Small intestine (tissue), 7 donors: ENCODE data around the gene CELF1. TPM values are rescaled to one million over a fixed set of nuclear protein-coding genes. Genes with fewer than 3 reads are reported as not detected.
A peak's percentile ranks its signal among the peaks of the same experiment; 100 is the strongest.
"Not testable (repeated sequence)": the region's sequence is repeated elsewhere in the genome, so short reads cannot be mapped to it uniquely, and the experiment has no call there.

ENCODE experiments used
- DNase-seq, 2 donors: peaks; one replicate each; pipeline versions ENCODE4 v3.0.0 to v3.0.0-alpha.2; 2013
- FAIRE-seq: peaks from 2 replicates; lab custom pipeline; 2012; peaks lifted over from hg19 to GRCh38; lab: Jason Lieb, UNC
- H3K27ac ChIP-seq, 3 donors: one replicate each; pipeline ENCODE4 v1.5.1; 2013; ENCODE audit warnings: low read length in 2 of 3, mild to moderate bottlenecking in 2 of 3, control low read depth in 1 of 3, inconsistent platforms in 1 of 3, low read depth in 1 of 3, moderate library complexity in 1 of 3
- H3K27me3 ChIP-seq, 3 donors: one replicate each; pipeline ENCODE4 v1.6.1; 2013; ENCODE audit warnings: low read length in 3 of 3, inconsistent platforms in 1 of 3; ENCODE audit not compliant: control insufficient read depth in 3 of 3, insufficient read depth in 3 of 3
- H3K36me3 ChIP-seq, 3 donors: one replicate each; pipeline ENCODE4 v1.6.1; 2013; ENCODE audit warnings: low read length in 3 of 3, inconsistent platforms in 1 of 3, low read depth in 1 of 3, mild to moderate bottlenecking in 1 of 3, moderate library complexity in 1 of 3; ENCODE audit not compliant: control insufficient read depth in 3 of 3, insufficient read depth in 2 of 3
- H3K4me1 ChIP-seq, 3 donors: one replicate each; pipeline ENCODE4 v1.6.1; 2013; ENCODE audit warnings: low read length in 2 of 3, inconsistent platforms in 1 of 3, low read depth in 1 of 3, mild to moderate bottlenecking in 1 of 3, moderate library complexity in 1 of 3; ENCODE audit not compliant: control insufficient read depth in 3 of 3, insufficient read depth in 2 of 3
- H3K4me3 ChIP-seq, 3 donors: one replicate each; pipeline ENCODE4 v1.5.1; 2013; ENCODE audit warnings: low read length in 3 of 3, control low read depth in 1 of 3, inconsistent platforms in 1 of 3, low read depth in 1 of 3, mild to moderate bottlenecking in 1 of 3, moderate library complexity in 1 of 3
- H3K9me3 ChIP-seq, 2 donors: one replicate each; pipeline ENCODE4 v1.6.1; 2013; ENCODE audit warnings: low read depth in 1 of 2, low read length in 1 of 2; ENCODE audit not compliant: control insufficient read depth in 2 of 2, insufficient read depth in 1 of 2
- WGBS, 3 donors: extraction: QIAGEN DNeasy Blood & Tissue Kit; methylation state at CpG; one replicate each; pipeline ENCODE4 v1.1.7; 2013; 5-methylcytosine and 5-hydroxymethylcytosine counted together
- polyA plus RNA-seq, 4 donors: library from polyadenylated mRNA; stranded (reverse) in 3 of 4; unstranded in 1 of 4; fragments of 200-250 nt in 3 of 4; fragments of 120-200 nt in 1 of 4; gene quantifications; one replicate each; pipeline versions ENCODE4 v1.2.1 to v1.2.3, GENCODE V29; 2013
- donor health status: healthy with polysubstance abuse.
- donor health status: control.
- donor health status: control.
- donor health status: Bipolar disorder and iron deficiency.
- donor health status: healthy.

CELF1 gene
- polyA plus RNA-seq, 4 donors, result 16.5 to 69.5 (median 27.0) TPM

DNA sequence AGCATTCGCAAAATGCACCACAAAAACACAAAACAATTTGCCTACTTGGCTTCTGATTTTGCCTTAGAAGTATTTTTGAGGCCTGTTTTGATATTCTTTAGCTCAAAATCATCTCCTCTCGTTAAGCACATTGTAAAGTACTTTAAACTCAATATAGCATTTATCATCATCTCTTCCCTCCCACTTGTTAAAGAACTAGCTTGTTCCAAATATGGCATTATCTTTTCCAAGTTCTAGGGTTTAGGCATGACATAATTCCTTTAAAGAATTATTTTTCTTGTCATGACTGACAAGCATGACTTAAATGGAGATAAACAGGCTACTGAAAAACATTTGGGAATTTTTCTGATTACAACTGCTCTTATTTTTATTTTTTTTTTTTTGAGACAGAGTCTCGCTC is 21.3 kb downstream of the CELF1 start:
- 67 to 81% (median 78%) methylated on average over 3 of the region's 3 CpGs for WGBS, 3 donors
- FAIRE-seq, result no peak

DNA sequence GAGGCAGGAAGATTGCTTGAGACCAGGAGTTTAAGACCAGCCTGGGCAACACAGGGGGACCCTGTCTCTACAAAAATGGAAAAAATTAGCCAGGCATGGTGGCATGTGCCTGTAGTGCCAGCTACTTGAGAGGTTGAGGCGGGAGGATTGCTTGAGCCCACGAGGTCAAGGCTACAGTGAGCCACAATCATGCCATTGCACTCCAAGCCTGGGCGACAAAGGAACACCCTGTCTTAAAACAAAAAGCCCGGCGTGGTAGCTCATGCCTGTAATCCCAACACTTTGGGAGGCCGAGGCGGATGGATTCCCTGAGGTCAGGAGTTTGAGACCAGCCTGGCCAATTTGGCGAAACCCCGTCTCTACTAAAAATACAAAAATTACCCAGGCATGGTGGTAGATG is 22.2 kb downstream of the CELF1 start:
- not testable (repeated sequence) for H3K4me1 ChIP-seq, FAIRE-seq
- 89 to 90% (median 89%) methylated on average over 9 of the region's 9 CpGs for WGBS, 3 donors

More for the DNA sequence above, 21.3 kb downstream of the CELF1 start:
- Histone ChIP-seq H3K9me3 (no peaks in the 10 kb centered on the region), H3K4me1 (no peaks in the 10 kb centered on the region), H3K27me3 (no peaks in the 10 kb centered on the region), H3K36me3 (peaks cover 0 to 37% (median 0%) of the 10 kb centered on the region in 3 donors), H3K4me3 (no peak overlapping the region), H3K27ac (no peak overlapping the region)
- no peak for DNase-seq

DNA sequence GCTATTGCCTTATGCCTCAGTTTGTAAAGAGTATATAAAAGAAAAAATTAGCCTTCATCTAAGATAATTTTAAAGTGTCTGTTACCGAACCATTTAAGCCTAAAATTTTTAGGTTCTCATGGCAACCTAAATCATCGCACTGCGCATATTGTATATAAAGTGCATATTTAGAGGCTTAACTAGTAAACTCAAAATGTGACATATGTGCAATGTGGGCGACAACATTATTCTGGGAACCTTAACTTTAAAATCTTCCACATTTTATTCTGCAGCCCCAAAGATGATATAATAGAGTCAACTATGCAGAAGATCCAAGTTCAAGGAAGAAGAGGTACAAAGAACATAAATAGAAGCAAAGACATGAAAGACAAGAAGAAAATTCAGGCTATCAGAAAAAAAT is 23.0 kb downstream of the CELF1 start:
- Histone ChIP-seq H3K36me3 (peaks cover 0 to 34% (median 0%) of the 10 kb centered on the region in 3 donors), H3K27ac (no peak overlapping the region), H3K4me3 (no peak overlapping the region), H3K27me3 (no peaks in the 10 kb centered on the region), H3K4me1 (peaks cover 0 to 5% (median 0%) of the 10 kb centered on the region in 3 donors), H3K9me3 (no peaks in the 10 kb centered on the region)
- 92 to 94% (median 93%) methylated on average over 4 of the region's 4 CpGs for WGBS, 3 donors
- no peak for FAIRE-seq
- DNase-seq, result no peak

More for the DNA sequence above, 22.2 kb downstream of the CELF1 start:
- not testable (repeated sequence) for H3K27me3 ChIP-seq, H3K4me3 ChIP-seq, H3K9me3 ChIP-seq, H3K27ac ChIP-seq, DNase-seq
- peaks cover 0 to 33% (median 0%) of the 10 kb centered on the region in 3 donors for H3K36me3 ChIP-seq

DNA sequence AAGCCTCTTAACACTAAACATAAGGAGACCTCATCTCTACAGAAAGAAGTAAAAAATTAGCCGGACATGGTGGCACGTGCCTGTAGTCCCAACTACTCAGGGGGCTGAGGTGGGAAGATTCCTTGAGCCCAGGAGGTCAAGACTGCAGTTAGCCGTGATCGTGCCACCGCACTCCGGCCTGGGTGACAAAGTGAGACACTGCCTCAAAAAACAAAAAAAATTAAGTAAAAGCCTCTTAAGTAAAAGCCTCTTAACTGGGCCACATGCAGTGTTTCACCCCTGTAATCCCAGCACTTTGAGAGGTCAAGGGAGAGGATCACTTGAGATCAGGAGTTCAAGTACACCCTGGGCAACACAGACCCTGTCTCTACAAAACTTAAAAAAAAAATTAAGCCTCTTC is 25.7 kb downstream of the CELF1 start:
- Histone ChIP-seq H3K4me1 (peaks cover 6 to 13% (median 9%) of the 10 kb centered on the region in 3 donors), H3K36me3 (peaks cover 0 to 31% (median 0%) of the 10 kb centered on the region in 3 donors), H3K27ac (no peak overlapping the region), H3K27me3 (no peaks in the 10 kb centered on the region), H3K9me3 (no peaks in the 10 kb centered on the region), H3K4me3 (no peak overlapping the region)
- FAIRE-seq (no peak), DNase-seq (no peak)
- WGBS, 3 donors, result 93 to 97% (median 96%) methylated on average over 6 of the region's 6 CpGs

DNA sequence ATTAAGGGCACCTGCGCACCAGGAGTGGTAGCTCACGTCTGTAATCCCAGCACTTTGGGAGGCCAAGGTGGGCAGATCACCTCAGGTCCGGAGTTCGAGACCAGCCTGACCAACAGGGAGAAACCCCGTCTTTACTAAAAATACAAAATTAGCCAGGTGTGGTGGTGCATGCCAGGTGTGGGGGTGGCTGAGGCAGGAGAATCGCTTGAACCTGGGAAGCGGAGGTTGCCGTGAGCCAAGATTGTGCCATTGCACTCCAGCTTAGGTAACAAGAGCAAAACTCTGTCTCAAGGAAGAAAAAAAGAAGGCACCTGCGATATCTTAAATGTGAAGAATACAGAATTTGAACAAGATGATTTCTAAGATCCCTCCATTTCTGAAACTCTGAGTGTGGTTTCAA is 26.9 kb downstream of the CELF1 start:
- peaks cover 0 to 27% (median 0%) of the 10 kb centered on the region in 3 donors for H3K36me3 ChIP-seq
- not testable (repeated sequence) for DNase-seq, H3K27ac ChIP-seq, FAIRE-seq, H3K27me3 ChIP-seq, H3K9me3 ChIP-seq, H3K4me3 ChIP-seq
- WGBS, 3 donors, result 88 to 94% (median 93%) methylated on average over 9 of the region's 9 CpGs
- H3K4me1 ChIP-seq, result peaks cover 6 to 13% (median 9%) of the 10 kb centered on the region in 3 donors

DNA sequence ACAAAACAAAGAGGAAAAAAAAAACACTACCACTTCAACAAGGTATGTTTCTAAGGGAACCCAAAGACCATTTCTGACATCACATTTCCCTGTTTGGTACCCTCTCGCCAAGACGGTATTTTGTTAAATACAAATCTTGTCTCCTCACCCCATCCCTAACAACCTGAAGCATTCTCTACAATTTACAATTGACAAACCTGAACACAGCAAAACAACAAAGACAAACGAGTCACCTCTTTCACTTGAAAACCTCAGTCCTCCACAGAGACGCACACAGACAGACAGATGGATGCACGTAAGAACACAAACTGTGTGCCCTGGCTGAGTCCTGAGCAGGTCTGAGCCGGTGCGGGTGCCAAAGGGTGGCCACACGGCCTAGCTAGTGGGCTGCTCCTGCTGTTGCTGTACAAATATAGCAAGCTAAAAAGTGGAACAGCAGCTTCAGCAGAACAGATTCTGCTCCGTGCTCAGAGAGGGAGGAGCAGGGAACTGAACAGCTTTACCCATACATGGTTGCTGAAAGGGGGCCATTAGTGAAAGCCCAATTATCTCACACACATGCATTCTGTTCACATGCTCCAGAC is 28.5 kb downstream of the CELF1 start:
- peaks cover 6 to 13% (median 9%) of the 10 kb centered on the region in 3 donors for H3K4me1 ChIP-seq
- WGBS, 3 donors, result 44 to 70% (median 66%) methylated on average over 9 of the region's 9 CpGs
- no peak for DNase-seq
- H3K27ac ChIP-seq, result peak overlapping the region; percentile 14 to 66 (median 20)
- H3K36me3 ChIP-seq, result peaks cover 0 to 26% (median 0%) of the 10 kb centered on the region in 3 donors
- H3K9me3 ChIP-seq, result no peaks in the 10 kb centered on the region
- H3K4me3 ChIP-seq, result no peak overlapping the region
- H3K27me3 ChIP-seq, result no peaks in the 10 kb centered on the region
- no peak for FAIRE-seq

DNA sequence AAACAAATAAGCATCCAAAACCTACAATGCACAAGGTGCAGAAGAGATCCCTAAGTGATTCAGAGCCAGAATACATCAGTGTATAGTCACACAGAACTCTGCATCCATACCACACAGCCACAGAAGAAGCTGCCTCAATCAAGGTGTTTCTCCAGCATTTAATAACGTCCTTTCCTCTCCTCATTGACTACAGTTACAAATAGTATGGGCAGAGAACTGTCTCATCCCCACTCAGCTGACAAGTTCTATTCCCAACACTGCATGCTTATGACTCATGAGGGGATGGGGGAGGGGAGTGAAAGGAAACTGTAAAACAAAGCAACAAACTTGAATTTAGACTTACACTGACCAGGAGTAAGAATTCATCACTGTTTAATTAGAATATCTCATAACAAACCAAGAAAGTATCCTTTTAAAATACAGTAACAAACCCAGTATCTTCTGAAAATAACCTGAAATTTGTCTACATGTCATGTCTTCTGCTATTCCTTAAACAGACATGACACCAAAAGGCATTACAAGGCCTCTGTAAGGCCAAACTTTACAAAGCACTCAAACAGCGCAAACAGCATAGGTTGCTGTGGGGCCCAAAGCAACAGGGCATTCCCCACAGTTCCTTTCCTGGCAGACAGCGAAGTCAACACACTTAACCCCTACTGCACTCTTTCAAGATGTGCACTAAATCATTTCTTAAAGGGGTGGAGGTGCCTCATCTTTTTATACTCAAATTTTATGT is 29.3 kb downstream of the CELF1 start:
- no peak overlapping the region for H3K4me3 ChIP-seq
- H3K4me1 ChIP-seq, result peaks cover 6 to 13% (median 9%) of the 10 kb centered on the region in 3 donors
- H3K9me3 ChIP-seq, result no peaks in the 10 kb centered on the region
- H3K27ac ChIP-seq, result peak overlapping the region; percentile 14 to 48 (median 46)
- peaks cover 0 to 18% (median 0%) of the 10 kb centered on the region in 3 donors for H3K36me3 ChIP-seq
- 18 to 44% (median 32%) methylated on average over 3 of the region's 3 CpGs for WGBS, 3 donors
- DNase-seq, result peak; percentile 29 to 61
- no peak for FAIRE-seq
- no peaks in the 10 kb centered on the region for H3K27me3 ChIP-seq

DNA sequence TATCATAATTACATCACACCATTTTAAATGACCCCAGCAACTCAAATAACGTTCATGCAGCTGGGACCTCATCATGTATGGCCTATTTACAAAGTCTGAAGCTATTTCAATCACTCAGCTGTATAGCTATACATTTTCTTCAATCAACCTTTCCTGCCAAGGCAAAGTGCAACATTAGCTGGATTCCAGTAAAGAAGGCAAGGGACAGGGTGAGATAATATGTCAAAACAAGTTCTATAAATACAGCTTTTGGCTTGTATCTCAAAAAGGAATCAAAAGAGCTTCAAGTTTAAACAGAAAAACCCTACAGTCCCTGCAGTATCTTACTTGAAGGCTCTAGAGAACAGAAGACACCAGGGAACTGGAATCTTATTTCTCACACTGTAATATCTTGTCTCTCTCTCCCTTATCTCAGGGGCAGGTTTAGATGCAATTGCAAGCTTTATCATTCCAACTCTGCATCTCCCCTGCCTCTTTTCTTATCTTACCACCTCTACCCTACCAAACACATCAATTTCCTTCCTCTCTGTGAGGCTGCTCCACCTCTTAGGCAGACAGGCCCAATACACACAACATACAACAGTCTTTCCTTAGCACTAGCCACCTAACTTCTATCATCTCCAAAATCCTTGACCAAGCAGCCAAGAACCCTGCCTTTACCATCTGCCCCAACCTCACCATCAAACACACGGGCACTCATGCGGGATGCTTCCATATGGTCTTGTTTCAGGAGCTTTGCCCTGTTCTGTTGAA is 34.5 kb downstream of the CELF1 start:
- 58 to 71% (median 64%) methylated on average over 3 of the region's 3 CpGs for WGBS, 3 donors
- peaks cover 3 to 8% (median 6%) of the 10 kb centered on the region in 3 donors for H3K4me1 ChIP-seq
- no peaks in the 10 kb centered on the region for H3K9me3 ChIP-seq
- no peak overlapping the region for H3K27ac ChIP-seq
- no peak for DNase-seq
- no peak for FAIRE-seq
- no peaks in the 10 kb centered on the region for H3K27me3 ChIP-seq
- no peak overlapping the region for H3K4me3 ChIP-seq
- H3K36me3 ChIP-seq, result peaks cover 0 to 3% (median 0%) of the 10 kb centered on the region in 3 donors
